Activated CD8-positive, alpha-beta memory T cell treated with anti-CD3 and anti-CD28 coated beads, Interleukin-2, amount 50 U/mL, for 24 hours (primary cell): ENCODE data around the gene MOV10.
"Not testable (repeated sequence)": the region's sequence is repeated elsewhere in the genome, so short reads cannot be mapped to it uniquely, and the experiment has no call there.

ENCODE experiments used
- DNase-seq: peaks from one replicate; pipeline ENCODE4 v3.0.0-alpha.2; 2020; ENCODE audit errors: extremely low read depth

Gene MOV10

DNA sequence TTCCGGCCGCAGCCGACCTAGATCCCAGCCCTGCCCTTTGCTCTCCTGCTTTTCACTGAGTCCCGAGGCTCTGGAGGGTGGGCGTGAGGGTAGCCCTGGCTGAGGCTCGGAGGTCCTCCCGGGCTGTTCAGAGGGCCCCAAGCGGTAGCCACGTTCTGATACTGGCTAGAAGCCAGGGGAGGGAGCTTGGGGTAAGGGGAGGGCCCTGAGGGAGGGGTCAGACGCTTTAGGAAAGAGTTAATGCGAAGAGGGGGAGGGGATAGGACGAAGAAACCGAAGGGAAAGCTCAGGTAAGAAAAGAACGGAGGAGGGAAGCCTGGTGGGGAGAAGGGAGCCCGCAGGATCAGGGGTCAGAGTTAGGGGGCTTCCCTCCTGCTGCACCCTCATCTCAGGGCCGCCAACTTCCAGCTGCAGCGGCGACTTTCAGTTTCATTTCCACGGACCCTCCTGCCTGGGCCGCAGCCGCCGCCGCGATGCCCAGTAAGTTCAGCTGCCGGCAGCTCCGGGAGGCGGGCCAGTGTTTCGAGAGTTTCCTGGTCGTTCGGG, at the start of gene MOV10:
Gene MOV10 (plus strand): TSS at position 220 of the 546 bp plus-strand sequence. CDS start 254 bp downstream, at position 474.
- DNase-seq, result no peak

- no peak for DNase-seq
Observed at GRCh38 chr1:112625696-112626095, 48.8 kb upstream of the MOV10 start.

GRCh38 chr1:112626193-112626592, 48.3 kb upstream of the MOV10 start:
- DNase-seq, result no peak

DNA sequence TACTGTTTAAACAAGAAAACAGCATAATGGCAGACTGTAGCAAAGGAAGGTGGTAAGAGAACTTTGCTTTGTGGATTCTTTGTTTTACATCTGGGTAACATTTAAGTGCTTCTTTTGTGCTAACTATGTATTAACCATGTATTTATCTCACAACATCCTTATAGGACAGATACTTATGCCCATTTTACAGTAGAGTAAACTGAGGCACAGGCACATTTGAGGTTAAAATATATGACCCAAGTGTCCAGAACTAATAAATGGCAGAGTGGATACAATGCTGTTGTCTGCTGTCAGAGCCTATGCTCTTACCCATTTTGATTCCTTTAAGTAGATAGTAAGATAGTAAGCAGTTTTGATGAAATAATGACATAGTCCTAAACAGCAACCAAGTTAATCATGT, 47.6 kb upstream of the MOV10 start:
- no peak for DNase-seq

- DNase-seq, result no peak
Observed at GRCh38 chr1:112628516-112628915, 45.9 kb upstream of the MOV10 start.

DNA sequence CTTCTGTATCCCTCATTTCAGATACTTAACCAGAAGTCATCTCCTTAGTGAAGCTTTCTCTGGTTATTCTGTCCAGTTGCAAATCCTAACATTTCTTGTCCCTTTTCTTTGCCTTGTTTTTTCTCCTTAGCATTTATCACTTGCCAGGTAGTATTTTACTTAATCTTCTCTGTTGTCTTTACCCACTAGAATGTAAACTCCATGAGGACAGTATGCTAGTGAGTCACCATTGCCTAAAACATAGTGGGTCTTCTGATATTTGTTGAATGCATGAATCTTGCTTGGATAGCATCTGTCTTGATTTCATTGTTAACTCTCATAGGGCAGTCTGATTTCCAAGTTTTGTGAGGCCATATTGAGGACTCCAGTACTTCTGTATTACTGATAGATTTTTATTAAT, 45.2 kb upstream of the MOV10 start:
- no peak for DNase-seq

DNA sequence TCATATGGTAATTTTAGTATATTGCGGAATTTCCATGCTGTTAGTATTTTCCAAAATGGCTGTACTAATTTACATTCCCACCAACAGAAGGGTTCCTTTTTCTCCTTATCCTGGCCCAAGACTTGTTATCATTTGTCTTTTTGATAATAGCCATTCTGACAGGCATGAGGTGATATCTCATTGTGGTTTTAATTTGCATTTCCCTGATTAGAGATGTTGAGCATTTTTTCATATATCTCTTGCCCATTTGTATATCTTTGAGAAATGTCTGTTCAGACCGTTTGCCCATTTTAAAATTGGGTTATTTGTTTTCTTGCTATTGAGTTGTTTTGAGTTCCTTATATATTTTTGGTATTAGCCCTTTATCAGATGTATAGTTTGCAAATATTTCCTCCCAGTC, 40.8 kb upstream of the MOV10 start:
- no peak for DNase-seq

DNA sequence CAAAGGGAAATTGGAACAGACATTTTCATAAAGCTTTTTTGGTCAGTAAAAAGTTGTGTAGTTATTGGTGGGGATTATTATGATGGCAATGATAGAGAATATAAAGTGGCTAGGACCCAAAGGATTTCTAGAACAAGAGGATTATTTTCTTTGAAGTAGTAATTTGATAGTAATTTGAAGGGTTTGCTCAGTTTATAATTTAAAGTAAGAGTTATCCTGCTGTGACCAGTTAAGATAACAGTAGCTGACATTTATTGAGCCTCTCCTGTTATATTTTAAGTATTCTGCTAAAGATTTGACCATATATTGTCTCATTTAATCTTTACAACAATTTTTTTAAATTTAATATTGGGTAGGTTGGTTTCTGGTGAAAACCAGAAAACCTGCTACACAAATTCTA, 40.1 kb upstream of the MOV10 start:
- no peak for DNase-seq

DNA sequence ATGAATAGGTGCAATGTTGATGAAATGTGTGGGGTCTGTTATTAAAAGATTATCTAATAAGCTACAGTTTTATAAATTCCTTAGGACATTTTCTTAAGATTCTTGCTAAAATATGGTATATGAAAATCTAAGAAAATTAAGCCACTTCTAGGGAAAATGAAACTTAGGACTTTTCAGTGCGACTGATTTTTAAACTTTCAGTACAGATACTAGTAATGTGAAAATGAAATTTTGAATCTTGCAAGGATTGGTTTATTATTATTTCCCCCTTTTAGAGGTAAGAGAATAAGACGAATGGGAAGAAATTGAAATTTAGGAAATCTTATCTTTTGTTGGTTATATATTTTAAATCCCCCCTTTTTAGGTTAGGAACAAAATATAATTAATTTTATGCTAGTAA, 38.4 kb upstream of the MOV10 start:
- no peak for DNase-seq

DNA sequence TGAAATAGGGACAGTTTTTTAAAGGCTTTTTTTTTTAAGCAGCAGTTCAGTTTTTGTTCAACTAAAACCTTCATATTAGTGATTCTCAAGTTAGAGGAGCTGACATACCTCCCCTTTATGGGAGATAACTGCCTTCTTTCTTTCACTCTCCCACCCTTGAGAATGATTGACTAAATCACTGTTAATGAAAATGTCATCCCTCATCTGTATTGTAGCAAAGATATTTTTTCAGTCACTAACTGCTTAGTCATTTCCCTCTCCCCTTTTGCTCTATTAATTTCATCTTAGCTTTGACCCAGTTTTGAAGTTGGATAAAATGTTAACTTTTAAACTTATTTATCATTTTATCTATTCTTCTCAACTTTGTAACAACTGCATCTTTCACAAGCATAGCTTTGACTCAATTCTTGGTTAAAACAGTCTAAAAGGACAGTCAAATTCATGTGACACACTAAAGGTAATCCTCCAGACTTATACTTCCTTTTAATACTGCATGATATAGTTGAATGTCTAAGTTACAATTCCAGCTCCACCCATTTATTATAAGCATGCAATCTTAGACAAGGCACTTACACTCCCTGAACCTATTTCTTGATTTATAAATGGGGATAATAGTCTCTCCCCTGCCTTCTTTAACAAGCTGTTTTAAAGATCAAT, 37.7 kb upstream of the MOV10 start:
- DNase-seq, result no peak

DNA sequence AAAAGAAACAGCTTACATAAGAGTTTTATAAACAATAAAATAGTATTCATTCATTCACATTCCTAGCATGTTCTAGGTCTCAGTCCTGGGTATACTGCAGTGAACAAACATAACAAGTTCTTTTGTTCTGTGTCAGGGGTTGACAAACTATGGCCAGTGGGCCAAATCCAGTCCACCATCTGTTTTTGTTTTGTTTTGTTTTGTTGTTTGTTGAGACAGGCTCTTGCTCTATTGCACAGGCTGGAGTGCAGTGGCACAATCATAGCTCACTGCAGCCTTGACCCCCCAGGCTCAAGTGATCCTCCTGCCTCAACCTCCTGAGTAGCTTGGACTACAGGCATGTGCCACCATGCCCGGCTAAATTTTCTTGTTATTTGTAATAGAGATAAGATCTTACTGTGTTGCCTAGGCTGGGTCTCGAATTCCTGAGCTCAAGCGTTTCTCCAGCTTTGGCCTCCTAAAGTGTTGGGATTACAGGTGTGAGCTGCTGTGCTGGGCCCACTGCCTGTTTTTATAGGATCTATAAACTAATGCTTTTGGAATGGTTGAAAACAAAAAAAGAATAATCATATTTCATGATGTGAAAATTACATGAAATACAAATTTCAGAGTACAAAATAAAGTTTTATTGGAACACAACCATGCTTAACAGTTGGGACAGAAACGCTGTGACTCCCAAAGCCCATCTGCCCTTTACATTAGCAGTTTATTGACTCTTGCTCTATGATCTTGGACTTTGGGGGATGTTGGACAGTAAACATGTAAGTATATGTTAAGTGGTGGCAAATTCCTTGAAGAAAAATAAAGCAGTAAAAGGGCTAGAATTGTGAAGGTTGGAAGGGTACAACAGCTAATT, 37.0 kb upstream of the MOV10 start:
- no peak for DNase-seq

DNA sequence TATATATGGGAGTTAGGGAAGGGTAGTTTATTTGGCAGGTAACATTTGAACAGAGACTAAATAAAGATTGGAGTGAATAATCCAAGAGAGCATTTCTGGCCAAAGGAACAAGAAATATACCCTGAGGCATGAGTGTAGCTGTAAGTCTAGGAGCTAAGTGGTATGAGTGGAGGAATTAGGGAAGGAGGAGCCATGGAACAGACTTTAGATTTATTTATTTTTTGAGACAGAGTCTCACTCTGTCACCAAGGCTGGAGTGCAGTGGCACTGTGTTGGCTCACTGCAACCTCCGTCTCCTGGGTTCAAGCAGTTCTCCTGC, 36.4 kb upstream of the MOV10 start:
- no peak for DNase-seq

DNA sequence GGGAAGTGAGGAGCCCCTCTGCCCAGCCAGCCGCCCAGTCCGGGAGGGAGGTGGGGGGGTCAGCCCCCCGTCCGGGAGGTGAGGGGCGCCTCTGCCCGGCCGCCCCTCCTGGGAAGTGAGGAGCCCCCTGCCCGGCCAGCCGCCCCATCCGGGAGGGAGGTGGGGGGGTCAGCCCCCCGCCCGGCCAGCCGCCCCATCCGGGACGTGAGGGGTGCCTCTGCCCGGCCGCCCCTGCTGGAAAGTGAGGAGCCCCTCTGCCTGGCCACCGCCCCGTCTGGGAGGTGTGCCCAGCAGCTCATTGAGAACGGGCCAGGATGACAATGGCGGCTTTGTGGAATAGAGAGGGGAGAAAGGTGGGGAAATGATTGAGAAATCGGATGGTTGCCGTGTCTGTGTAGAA, 34.0 kb upstream of the MOV10 start:
- not testable (repeated sequence) for DNase-seq

GRCh38 chr1:112643080-112643479, 31.4 kb upstream of the MOV10 start:
- no peak for DNase-seq

- no peak for DNase-seq
Observed at GRCh38 chr1:112646225-112646624, 28.2 kb upstream of the MOV10 start.

- DNase-seq, result no peak
Observed at GRCh38 chr1:112651205-112651604, 23.3 kb upstream of the MOV10 start.

GRCh38 chr1:112665857-112666256, 8.6 kb upstream of the MOV10 start:
- no peak for DNase-seq

DNA sequence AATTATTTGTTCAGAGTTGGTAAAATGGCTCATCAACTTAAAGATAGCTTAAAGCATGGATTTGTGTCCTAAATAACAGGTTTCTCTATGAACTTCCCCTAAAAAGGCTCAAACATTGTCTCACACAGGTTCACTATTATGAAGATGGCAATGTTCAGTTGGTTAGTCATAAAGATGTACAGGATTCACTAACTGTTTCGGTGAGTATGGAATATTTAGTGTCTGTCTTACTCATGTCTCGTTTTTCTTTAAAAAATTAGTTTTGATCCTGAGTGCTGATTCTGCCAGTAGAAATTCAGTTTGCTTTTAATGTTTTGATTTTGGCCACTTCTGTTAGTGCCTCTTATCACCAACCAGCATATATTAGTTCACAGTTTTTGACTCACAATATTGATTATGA, 7.5 kb upstream of the MOV10 start:
- DNase-seq, result no peak

DNA sequence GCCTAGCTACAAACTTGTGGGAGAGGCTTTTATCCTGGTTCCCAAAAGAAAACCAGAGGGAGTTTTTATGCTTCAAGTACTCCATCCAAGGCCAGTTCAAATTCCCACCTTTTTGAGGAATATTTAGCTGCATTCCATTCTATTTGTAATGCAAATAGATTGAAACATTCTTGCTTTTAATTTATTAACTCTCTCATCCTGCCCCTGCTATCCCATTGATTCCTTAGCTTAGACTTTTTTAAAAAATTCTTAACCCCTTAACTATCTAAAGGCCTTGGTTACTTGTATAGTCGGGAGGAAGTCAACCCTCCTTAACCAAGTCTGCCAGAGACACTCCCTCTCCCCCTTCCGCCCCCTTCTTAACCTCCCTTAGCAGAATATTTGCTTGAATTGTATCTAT, 2.5 kb upstream of the MOV10 start:
- no peak for DNase-seq

DNA sequence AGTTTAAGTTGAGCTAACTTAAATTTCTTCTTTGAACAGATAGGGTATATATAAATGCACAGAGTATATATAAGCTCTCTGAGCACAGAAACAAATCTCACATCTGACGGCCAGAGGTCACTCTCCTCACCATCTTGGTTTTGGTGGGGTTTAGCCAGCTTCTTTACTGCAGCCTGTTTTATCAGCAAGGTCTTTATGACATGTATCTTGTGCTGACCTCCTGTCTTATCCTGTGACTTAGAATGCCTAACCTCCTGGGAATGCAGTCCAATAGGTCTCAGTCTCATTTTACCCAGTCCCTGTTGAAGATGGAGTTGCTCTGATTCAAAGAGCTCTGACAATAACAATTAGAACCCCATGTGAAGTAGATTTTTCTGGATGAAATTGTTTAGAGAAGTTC, 1.6 kb upstream of the MOV10 start:
- no peak for DNase-seq

- DNase-seq, result no peak
Observed at GRCh38 chr1:112673592-112674439, 643 bp upstream of the MOV10 start.

- DNase-seq, result no peak
Observed at GRCh38 chr1:112674986-112675727, 698 bp downstream of the MOV10 start.
